SK-N-SH treated with all-trans-retinoic acid at 6 μM for 48 hours (cell line): ENCODE measurements around the gene ZFHX2.
"Not testable (repeated sequence)": the region's sequence is repeated elsewhere in the genome, so short reads cannot be mapped to it uniquely, and the experiment has no call there.

ENCODE experiments used
- ARNTL ChIP-seq: fragments of 450-650 bp; formaldehyde crosslinking; IDR thresholded peaks from 2 replicates; pipeline ENCODE4 v1.5.0; 2020; ENCODE audit warnings: low read depth, mild to moderate bottlenecking, moderate library complexity, borderline replicate concordance
- RARB ChIP-seq: fragments of 250-450 bp; sonication (Bioruptor Pico); IDR thresholded peaks from 2 replicates; pipeline ENCODE4 v1.8.0; 2021; ENCODE audit warnings: mild to moderate bottlenecking, moderate library complexity
- SNAI2 ChIP-seq: fragments of 250-450 bp; sonication (Bioruptor Pico); IDR thresholded peaks from 2 replicates; pipeline ENCODE4 v1.5.0; 2020; ENCODE audit warnings: mild to moderate bottlenecking, moderate library complexity
- ZNF70 ChIP-seq: fragments of 450-650 bp; formaldehyde crosslinking; IDR thresholded peaks from 2 replicates; pipeline ENCODE4 v1.5.0; 2020; ENCODE audit warnings: mild to moderate bottlenecking, moderate library complexity
- TF ChIP-seq, protein P1 (sequence below): fragments of 250-450 bp; sonication (Bioruptor Pico); IDR thresholded peaks from 2 replicates; pipeline ENCODE4 v1.5.0; 2020; ENCODE audit warnings: mild to moderate bottlenecking, moderate library complexity
- TF ChIP-seq, protein P2 (sequence below): fragments of 250-450 bp; sonication (Bioruptor Pico); IDR thresholded peaks from 2 replicates; pipeline ENCODE4 v1.8.0; 2020; ENCODE audit warnings: mild to moderate bottlenecking, moderate library complexity, borderline replicate concordance
- TF ChIP-seq, protein P3 (sequence below): fragments of 250-450 bp; sonication (Bioruptor Pico); IDR thresholded peaks from 2 replicates; pipeline ENCODE4 v1.8.0; 2021; ENCODE audit warnings: low read depth, mild to moderate bottlenecking, moderate library complexity, borderline replicate concordance

DNA sequence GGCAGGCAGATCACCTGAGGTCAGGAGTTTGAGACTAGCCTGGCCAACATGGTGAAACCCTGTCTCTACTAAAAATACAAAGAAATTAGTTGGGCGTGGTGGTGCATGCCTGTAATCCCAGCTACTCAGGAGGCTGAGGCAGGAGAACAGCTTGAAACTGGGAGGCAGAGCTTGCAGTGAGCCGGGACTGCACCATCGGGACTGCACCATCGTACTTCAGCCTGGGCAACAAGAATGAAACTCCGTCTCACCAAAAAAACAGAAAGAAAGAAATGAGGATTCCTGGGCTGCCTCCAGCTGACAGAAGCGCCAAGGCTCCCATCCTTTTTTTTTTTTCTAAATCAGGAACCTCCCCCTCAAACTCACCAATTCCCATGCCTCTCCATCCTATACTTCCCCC, 14.7 kb downstream of the ZFHX2 start:
- TF ChIP-seq, protein P1, sequence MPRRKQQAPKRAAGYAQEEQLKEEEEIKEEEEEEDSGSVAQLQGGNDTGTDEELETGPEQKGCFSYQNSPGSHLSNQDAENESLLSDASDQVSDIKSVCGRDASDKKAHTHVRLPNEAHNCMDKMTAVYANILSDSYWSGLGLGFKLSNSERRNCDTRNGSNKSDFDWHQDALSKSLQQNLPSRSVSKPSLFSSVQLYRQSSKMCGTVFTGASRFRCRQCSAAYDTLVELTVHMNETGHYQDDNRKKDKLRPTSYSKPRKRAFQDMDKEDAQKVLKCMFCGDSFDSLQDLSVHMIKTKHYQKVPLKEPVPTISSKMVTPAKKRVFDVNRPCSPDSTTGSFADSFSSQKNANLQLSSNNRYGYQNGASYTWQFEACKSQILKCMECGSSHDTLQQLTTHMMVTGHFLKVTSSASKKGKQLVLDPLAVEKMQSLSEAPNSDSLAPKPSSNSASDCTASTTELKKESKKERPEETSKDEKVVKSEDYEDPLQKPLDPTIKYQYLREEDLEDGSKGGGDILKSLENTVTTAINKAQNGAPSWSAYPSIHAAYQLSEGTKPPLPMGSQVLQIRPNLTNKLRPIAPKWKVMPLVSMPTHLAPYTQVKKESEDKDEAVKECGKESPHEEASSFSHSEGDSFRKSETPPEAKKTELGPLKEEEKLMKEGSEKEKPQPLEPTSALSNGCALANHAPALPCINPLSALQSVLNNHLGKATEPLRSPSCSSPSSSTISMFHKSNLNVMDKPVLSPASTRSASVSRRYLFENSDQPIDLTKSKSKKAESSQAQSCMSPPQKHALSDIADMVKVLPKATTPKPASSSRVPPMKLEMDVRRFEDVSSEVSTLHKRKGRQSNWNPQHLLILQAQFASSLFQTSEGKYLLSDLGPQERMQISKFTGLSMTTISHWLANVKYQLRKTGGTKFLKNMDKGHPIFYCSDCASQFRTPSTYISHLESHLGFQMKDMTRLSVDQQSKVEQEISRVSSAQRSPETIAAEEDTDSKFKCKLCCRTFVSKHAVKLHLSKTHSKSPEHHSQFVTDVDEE, result not testable (repeated sequence)
- not testable (repeated sequence) for TF ChIP-seq SNAI2, ARNTL, RARB, ZNF70 (CRISPR knock-in tag)
- TF ChIP-seq, protein P2, sequence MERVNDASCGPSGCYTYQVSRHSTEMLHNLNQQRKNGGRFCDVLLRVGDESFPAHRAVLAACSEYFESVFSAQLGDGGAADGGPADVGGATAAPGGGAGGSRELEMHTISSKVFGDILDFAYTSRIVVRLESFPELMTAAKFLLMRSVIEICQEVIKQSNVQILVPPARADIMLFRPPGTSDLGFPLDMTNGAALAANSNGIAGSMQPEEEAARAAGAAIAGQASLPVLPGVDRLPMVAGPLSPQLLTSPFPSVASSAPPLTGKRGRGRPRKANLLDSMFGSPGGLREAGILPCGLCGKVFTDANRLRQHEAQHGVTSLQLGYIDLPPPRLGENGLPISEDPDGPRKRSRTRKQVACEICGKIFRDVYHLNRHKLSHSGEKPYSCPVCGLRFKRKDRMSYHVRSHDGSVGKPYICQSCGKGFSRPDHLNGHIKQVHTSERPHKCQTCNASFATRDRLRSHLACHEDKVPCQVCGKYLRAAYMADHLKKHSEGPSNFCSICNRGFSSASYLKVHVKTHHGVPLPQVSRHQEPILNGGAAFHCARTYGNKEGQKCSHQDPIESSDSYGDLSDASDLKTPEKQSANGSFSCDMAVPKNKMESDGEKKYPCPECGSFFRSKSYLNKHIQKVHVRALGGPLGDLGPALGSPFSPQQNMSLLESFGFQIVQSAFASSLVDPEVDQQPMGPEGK (CRISPR knock-in tag), result not testable (repeated sequence)
- TF ChIP-seq, protein P3, sequence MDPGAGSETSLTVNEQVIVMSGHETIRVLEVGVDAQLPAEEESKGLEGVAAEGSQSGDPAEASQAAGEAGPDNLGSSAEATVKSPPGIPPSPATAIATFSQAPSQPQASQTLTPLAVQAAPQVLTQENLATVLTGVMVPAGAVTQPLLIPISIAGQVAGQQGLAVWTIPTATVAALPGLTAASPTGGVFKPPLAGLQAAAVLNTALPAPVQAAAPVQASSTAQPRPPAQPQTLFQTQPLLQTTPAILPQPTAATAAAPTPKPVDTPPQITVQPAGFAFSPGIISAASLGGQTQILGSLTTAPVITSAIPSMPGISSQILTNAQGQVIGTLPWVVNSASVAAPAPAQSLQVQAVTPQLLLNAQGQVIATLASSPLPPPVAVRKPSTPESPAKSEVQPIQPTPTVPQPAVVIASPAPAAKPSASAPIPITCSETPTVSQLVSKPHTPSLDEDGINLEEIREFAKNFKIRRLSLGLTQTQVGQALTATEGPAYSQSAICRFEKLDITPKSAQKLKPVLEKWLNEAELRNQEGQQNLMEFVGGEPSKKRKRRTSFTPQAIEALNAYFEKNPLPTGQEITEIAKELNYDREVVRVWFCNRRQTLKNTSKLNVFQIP, result not testable (repeated sequence)
